HG02840 (cell line): ENCODE measurements around the gene TBC1D22B.
"Not testable (repeated sequence)": the region's sequence is repeated elsewhere in the genome, so short reads cannot be mapped to it uniquely, and the experiment has no call there.

Source experiments
- ATAC-seq: cut with Tn5 transposase; IDR thresholded peaks from one replicate; pipeline ENCODE4 v1.9.1; 2021; ENCODE audit warnings: mild to moderate bottlenecking, moderate library complexity, moderate number of reproducible peaks; ENCODE audit not compliant: unreplicated experiment, low FRiP score

Gene TBC1D22B

DNA sequence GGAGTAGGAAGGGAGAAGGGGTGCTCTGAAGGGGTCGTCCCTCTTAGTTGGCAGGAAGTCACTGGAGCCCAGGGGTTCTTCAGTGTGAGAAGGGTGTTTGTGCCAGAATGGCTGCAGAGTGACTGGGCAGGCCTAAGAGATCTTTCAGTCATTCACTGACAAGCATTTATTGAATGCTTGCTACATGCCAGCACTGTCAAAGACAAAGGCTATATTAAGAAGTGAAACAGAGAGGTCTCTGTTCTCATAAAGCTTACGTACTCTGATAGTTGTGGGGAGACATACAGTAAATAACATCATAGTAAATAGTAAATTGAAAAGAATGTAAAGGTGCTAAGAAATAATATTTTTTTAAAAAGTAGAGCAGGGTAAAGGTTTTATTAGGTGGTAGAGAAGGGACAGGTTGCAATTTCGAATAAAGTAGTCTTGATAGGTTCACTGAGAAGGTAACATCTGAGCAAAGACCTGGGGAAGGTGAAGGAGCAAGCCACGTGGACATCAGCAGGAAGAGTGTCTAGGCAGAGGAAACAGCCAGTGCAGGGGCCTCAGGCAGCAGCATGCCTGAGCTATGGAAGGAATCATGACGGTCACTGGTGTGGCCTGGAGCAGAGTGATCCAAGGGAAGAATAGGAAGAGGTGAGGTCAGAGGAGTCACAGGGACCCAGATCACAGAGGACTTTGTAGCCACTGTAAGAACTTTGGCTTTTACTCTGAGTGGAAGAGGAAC lies 59.9 kb downstream of the TBC1D22B start:
- ATAC-seq = no peak

DNA sequence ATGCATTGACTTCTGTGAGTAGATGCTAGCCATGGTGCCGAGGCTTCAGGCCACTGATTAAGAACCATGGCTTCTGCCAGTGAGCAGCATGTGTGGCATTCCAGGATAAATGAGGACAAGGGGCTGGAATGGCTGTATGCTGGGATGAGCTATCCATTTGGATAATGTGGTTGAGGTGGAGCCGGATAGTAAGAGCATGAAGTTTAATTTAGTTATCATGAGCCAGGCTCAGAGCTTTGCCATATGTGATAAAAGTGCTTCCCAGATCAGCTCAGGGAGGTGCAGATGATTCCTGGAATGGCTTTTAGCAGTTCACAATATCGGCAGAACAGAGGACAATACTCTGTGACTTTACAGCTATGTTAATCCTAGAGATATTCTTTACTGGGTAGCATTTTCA lies 61.6 kb downstream of the TBC1D22B start:
- ATAC-seq = no peak

- no peak for ATAC-seq
Measured at GRCh38 chr6:37319856-37320480, 62.4 kb downstream of the TBC1D22B start.

- no peak for ATAC-seq
Measured at GRCh38 chr6:37320646-37321045, 63.1 kb downstream of the TBC1D22B start.

DNA sequence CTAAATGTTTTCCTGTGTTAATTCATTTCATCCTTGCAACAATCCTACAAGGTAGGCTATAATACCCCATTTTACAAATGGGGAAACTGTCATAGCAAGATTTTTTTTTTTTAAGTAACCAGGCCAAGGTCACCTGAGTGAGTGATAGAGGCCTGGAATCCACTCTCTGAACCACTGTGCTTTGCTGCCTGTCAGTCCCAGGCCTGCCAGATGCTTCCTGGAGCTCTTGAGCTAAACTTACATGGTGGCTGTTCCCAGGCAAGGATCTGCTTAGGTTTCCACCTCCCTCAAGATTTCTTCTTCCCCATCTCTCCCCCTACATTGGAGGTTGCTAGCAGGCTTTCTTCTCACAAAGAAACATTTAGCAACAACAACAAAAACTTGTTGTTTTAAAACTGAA lies 63.5 kb downstream of the TBC1D22B start:
- ATAC-seq = no peak

- ATAC-seq = no peak
Measured at GRCh38 chr6:37321516-37322415, 64.2 kb downstream of the TBC1D22B start.

- no peak for ATAC-seq
Measured at GRCh38 chr6:37323580-37323979, 66.0 kb downstream of the TBC1D22B start.

DNA sequence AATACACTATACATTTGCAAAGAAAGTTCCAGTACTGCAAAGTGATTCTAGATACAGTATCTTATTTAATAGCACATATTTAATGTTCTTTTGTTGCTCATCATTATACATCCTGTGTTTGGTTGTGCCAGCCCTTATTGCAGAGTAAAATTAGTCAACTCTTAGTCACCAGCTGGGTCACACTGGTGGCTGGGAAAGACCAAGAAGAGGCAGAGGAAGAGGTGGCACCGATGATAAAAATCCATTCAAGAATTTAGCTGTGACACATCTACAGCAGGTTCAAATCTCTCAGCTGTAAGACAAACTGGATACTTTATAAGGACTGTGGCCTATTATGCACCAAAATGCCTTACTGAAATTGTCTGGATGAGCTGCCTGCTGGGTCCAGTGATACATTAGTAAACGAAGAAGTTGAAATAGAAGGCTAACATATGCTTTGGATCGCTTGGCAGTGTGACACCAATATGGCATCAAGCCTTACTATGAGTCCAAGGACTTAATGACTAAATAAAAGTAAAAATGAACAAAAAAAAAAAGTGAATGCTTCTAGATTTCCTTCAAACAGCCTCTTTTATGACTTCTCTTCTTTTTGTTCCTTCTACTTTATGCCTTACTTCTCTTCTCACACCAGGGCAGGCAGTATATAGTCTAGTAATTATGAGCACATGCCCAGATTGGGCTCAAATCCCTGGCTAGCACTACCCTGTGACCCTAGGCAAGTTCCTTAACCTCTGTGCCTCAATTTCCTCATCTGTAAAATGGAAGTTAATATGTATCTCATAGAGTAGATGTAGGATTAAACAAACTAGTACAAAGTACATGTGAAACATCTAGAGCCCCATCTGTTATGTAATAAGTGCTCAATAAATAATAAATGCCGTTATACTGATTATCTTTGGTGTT lies 66.8 kb downstream of the TBC1D22B start:
- ATAC-seq = no peak

DNA sequence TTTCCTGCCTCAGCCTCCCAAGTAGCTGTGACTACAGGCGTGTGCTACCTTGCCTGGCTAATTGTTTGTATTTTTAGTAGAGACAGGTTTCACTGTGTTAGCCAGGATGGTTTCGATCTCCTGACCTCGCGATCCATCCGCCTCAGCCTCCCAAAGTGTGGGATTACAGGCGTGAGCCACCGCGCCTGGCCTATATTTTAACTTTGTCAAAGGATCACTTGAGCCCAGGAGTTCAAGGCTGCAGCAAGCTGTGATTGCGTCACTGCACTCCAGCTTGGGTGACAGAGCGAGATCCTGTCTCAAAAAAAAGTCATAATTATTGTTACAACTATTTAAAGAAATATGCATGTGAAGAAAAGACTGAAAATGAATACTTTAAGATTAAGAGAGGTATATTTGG lies 72.8 kb downstream of the TBC1D22B start:
- not testable (repeated sequence) for ATAC-seq

GRCh38 chr6:37331047-37331446 lies 73.5 kb downstream of the TBC1D22B start:
- ATAC-seq = no peak

DNA sequence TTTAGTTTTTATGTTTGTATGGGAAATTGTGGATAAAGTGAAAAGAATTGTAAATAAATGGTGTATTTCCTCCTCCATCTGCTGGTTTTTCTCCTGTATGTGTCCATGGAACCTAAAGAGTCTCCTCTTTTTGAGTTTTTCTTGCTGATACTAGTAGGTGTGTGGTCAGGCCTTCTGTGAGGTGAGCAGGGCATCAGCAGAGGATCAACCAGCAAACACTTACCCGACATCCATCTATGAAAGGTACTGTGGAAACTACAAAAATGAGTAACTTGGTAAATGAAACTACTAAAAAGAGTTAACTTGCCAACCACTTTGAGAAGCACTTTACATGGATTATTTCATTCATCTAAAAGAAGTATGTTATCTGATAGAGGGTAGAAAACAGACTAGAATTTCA lies 75.3 kb downstream of the TBC1D22B start:
- no peak for ATAC-seq

DNA sequence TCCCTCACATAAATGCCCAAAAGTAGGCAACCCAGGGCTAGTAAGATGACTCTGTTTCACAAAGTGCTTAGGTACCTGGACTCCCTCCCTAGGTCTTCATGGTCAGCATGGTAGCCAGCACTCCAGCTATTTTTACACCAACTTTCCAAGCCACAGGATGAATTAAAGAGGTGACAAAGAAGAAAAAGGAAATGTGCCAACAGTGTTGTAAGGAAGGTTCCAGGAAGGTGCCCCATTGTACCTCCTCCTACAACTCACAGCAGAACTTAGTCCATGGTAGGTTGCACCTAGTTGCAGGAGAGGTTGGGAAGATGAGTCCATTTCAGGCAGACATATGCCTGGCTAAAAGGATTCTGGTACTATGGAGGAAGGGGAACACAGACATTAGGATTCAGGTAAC lies 76.5 kb downstream of the TBC1D22B start:
- no peak for ATAC-seq

- not testable (repeated sequence) for ATAC-seq
Measured at GRCh38 chr6:37338317-37338716, 80.7 kb downstream of the TBC1D22B start.

DNA sequence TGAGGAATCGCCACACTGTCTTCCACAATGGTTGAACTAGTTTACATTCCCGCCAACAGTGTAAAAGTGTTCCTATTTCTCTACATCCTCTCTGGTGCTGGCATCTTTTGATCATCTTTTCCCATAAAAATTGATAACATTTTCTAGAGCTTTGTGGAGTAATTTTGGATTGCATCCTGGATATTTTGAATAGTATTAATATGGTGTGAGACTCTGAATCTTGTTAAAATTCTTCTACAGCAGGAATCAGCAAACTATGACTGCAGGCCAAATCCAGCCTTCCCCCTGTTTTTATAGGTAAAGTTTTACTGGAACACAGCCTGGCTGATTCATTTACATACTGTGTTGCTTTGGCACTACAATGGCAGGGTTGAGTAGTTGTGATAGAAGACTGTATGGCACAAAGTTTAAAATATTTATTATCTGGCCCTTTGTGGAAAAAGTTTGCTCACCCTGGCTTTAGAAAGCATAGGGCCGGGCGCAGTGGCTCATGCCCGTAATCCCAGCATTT lies 81.2 kb downstream of the TBC1D22B start:
- ATAC-seq = no peak

- ATAC-seq = no peak
Measured at GRCh38 chr6:37339741-37340638, 82.4 kb downstream of the TBC1D22B start.

DNA sequence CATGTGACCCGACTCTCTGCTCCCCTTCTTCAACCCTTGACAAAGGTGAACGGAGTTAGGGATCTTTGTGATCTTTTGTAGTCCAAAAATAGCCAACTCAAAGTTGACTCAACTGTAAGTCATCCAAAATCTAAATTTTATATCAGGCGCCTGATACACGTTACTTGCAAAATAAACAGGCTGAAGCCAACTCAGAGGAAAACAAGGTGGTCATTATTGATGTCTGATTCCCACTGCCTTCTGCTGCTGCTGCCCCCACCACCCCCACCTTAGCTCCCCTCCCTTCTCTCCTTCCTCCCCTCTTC lies 83.0 kb downstream of the TBC1D22B start:
- ATAC-seq = no peak

DNA sequence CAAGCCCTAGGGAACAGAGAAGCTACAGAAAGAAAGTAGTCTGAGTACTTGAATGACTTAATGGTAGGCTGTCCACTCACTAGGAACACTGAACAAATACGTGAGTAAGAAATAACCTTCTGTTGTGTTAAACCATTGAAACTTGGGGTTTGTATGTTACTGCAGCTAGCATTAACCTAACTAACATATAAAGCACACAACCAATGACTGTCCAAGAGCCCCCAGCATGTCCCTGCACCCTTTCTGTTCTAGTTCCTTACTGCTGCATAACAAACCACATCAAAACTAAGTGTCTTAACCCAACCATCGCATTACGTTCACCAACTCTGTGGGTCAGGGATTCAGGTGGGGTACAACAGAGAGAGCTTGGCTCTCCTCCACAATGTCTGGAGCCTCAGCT lies 85.7 kb downstream of the TBC1D22B start:
- no peak for ATAC-seq

DNA sequence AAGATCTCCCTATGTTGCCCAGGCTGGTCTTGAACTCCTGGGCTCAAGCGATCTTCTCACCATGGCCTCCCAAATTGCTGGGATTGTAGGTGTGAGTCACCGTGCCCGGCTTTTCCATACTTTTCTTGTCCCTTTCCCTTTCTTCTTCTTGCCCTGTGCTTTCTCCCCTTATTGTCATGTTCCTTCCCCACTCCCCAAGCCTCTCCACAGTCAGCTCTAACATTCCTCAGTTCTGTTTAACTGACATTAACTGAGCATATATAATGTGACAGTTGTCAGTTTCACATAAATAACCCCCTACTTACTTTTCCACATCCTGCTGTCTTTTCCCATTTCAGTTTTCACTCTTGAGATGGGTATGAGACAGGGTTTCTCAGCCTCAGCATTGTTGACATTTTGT lies 86.7 kb downstream of the TBC1D22B start:
- no peak for ATAC-seq

DNA sequence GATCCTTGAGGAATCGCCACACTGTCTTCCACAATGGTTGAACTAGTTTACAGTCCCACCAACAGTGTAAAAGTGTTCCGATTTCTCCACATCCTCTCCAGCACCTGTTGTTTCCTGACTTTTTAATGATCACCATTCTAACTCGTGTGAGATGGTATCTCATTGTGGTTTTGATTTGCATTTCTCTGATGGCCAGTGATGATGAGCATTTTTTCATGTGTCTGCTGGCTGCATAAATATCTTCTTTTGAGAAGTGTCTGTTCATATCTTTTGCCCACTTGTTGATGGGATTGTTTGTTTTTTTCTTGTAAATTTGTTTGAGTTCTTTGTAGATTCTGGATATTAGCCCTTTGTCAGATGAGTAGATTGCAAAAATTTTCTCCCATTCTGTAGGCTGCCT lies 88.2 kb downstream of the TBC1D22B start:
- not testable (repeated sequence) for ATAC-seq
